Erythroblast (primary cell): ENCODE data around the gene WWC1.

ENCODE experiments used
- GATA1 ChIP-seq: IDR thresholded peaks from 2 replicates; pipeline ENCODE4 v1.6.1; 2011; ENCODE audit warnings: low read depth, mild to moderate bottlenecking, control low read depth, low read length, moderate library complexity
- POLR2A ChIP-seq: IDR thresholded peaks from 2 replicates; pipeline ENCODE4 v1.6.1; 2011; ENCODE audit warnings: mild to moderate bottlenecking, low read length

GRCh38 chr5:168320805-168321204 lies 29.4 kb downstream of the WWC1 start:
- TF ChIP-seq POLR2A (no peak), GATA1 (no peak)
